C4-2B (cell line): ENCODE results near the gene MAN2A1.

Source experiments
- CTCF ChIP-seq: fragments of 450-650 bp; conservative IDR thresholded peaks from 2 replicates; pipeline ENCODE4 v1.5.1; 2017; ENCODE audit warnings: mild to moderate bottlenecking
- ZFX ChIP-seq: fragments of 450-650 bp; IDR thresholded peaks from 2 replicates; pipeline ENCODE4 v1.6.1; 2017

DNA sequence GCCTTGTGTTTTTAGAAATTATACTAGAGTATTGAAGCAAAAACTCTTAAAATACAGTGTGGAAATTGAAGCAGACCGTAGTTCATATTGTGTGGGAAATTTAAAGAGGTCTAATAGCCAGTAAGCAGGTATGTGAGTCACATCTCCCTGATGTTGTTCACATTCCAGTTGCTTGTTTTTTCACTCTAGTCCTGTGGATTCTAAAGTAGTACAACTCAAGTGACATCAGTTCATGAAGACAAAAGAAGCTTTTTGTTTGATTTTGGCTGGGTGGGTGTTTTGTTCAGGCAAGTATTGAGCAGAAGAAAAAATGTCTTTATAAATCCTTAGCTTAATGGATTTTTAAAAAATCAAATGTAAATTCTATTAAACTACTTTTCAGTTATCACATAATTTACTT is 216.2 kb downstream of the MAN2A1 start:
- TF ChIP-seq CTCF = no peak
- no peak for TF ChIP-seq ZFX
